Measurements from ENCODE around the gene LCNL1.
A peak's percentile ranks its signal among the peaks of the same experiment; 100 is the strongest.

The LCNL1 gene

DNA sequence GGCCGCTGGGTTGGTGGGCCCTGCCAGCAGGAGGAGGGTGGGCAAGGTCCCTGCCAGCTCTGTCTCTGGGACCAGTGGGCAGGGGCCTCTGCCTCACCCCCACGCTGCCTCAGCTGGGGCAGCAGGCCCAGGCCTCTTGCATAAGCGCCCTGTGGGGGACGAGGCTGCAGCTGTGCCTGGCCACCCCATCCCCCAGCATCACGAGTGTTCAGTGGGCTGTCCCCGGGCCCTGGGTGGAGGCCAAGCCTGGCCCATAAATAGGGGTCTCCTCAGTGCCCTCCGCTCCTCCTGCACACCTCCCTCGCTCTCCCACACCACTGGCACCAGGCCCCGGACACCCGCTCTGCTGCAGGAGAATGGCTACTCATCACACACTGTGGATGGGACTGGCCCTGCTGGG is 5.6 kb upstream of the LCNL1 start, which contains the start of gene PTGDS:
PTGDS (plus strand) TSS at position 282 of the 400 bp plus-strand sequence; CDS start at position 357, 75 bp downstream.
- DNase-seq, result no peak

DNA sequence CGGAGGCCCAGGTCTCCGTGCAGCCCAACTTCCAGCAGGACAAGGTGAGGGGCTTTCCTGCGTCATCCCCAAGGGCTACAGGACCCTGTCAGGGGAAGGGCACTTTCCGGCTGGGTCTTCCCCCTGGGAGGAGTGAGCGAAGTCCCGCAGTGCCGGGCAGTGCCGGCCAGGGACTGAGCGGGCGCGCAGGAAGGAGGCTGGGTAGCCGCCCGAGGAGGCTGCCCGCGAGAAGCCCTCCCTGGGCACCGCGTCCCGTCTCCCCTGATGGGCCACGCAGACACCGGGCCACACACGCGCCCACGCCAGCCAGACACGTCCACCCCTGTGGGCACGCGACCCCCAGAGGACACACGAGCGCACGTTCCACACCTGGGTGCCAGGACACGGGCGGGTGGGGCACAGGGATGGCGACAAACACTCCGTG is 5.1 kb upstream of the LCNL1 start:
- DNase-seq, result no peak

DNA sequence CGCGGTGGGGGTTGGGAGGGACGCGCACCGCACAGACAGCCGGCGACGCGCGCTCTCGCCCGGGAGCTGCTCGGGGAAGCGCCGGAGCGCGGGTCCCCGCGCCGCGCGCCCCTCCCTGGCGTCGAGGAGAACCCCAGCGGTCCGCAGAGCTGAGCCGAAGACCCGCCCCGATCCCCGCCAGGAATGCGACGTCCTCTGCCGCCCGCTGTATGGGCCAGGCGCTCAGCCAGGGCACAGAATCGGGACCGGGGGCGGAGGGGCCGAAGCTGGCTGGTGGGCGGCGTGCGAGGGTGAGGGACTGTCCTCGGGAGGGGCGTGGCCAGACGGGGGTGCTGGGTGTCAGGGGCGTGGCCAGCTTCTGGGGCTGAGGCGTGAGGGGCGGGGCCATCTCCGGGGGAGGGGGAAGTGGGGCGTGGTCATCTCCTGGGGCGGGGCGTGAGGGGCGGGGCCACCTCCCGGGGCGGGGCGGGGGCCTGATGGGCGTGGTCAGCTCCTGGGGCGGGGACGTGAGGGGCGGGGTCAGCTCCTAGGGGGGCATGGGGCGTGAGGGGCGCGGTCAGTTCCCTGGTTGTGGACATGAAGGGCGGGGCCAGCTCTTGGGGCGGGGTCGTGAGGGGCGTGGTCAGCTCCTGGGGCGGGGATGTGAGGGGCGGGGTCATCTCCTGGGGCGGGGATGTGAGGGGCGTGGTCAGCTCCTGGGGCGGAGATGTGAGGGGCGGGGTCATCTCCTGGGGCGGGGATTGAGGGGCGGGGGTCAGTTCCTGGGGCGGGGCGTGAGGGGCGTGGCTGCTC is 4.5 kb upstream of the LCNL1 start:
- no peak for DNase-seq

DNA sequence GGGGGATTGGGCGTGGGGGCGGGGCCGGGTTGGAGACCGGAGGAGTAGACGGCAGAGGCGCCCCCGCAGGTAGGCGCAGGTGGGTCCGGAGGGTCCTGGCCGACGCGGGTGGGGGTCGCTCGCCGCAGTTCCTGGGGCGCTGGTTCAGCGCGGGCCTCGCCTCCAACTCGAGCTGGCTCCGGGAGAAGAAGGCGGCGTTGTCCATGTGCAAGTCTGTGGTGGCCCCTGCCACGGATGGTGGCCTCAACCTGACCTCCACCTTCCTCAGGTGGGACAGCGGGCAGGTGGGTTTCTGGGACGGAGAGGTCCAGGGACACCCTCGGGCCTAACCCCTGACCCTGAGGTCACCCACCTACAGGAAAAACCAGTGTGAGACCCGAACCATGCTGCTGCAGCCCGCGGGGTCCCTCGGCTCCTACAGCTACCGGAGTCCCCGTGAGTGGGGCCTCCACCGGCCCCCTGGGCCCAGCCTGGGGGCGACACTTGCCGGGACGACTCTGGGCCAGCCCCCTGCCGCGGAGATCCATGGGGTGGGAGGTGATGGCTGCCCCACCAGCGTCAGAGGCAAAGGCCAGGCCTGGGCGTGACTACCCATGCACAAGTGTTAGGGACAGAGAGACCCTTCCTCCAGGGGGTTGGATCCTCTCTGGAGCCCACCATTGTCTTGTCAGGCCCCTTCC is 3.8 kb upstream of the LCNL1 start:
- no peak for DNase-seq

DNA sequence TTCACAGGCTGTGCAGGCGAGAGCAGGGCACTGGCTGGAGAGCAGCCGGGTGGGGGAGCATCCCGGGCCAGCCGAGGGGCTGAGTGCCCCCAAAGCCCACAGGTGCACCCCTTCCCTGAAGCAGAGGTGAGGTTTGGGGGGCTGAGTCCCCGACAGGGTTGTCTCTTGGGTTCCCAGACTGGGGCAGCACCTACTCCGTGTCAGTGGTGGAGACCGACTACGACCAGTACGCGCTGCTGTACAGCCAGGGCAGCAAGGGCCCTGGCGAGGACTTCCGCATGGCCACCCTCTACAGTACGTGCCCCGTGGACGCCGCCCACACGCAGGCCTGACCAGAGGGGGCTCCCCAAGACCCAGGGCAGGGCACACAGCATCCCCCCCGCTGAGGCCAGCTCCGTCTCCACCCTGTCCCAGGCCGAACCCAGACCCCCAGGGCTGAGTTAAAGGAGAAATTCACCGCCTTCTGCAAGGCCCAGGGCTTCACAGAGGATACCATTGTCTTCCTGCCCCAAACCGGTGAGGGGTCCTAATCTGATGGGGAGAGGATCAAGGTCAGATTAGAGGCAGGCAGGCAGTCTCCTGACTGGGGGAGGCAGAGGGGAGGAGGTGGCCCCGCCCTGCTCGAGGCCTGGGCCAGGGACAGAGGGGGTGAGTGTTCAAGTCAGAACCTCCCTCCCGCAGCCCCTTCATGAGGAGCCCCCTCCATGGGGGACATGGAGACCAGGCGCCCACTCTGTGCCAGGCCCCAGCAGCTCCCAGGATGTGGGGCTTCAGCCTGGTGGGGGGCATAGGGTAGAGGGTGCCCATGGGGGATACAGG is 2.8 kb upstream of the LCNL1 start:
- DNase-seq, result no peak

DNA sequence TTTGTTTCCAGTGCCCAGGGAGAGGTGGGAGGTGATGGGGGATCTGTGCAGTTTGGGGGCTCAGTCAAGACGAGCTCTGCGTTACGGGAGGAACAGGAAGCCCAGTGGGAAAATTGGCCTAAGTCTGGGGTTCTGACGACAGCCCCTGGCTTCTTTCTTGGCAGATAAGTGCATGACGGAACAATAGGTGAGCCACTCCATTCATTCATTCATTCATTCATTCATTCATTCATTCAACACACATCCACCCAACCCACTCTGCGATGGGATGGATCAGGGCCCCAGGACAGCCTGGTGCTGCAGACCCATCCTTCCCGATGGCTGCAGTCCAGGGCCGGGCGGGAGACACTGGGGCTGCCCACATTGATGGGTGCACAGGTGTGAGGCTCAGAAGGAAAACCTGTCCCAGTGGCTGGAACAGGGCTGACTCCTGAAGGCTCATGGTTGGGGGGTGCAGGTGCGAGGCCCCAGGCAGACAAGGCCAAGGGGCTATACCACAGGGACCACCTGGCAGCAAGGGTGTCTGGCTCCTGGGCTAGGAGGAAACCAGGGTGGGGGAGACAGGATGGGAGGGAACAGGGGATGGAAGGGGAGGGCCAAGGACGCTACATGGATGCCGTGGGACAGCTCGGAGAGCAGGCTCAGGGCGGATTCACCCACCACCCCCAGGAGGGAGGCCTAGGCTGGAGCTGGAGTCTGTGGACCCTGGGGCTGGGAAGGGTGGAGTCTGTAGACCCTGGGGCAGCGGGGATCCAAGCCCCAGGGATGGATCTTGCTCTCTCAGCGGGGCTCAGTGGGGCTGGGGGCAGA is 1.9 kb upstream of the LCNL1 start:
- no peak for DNase-seq

DNA sequence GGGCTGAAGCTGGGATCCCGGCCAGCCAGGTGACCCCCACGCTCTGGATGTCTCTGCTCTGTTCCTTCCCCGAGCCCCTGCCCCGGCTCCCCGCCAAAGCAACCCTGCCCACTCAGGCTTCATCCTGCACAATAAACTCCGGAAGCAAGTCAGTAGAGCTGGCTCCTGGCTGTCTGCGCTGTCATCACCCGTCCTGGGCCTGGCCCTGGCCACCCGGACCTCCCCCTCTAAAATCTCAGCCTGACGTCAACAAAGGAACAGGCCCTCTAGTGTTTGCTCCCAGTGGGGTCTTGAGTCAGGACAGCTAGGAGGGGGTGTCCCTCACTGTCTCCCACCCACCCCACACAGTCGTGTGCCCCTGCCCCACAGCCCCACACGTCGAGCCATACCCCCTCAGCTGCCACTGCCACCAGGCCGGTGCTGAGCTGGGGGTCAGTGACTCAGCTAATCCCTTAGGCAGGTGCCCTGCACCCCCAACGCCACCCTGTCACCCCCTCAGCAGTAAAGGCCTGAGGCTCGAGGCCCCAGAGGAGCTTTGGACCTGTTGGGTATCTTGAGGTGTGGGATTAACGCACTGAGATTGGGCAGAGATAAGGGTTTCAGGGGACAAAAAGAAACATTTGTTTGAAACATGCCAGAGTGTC is 1.1 kb upstream of the LCNL1 start:
- DNase-seq, result no peak

DNA sequence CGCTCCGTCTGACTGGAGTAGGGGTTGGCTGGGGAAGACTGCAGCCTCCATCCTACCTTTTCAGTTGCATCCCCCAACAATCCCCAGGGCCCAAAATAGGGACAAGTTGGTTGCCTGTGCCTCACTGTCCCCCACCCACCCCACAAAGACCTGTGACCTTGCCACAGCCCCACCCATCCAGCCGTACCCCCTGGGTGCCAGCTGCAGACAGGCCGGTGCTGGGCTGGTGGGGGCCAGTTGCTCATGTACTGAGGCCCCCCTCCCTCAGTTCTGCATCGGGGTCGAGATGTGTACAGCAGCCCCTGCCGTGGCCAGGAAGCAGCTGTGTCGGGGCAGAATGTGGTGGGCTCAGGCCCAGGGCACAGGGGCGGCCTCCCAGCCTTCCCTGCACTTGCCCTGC is 374 bp downstream of the LCNL1 start:
- DNase-seq, result no peak

DNA sequence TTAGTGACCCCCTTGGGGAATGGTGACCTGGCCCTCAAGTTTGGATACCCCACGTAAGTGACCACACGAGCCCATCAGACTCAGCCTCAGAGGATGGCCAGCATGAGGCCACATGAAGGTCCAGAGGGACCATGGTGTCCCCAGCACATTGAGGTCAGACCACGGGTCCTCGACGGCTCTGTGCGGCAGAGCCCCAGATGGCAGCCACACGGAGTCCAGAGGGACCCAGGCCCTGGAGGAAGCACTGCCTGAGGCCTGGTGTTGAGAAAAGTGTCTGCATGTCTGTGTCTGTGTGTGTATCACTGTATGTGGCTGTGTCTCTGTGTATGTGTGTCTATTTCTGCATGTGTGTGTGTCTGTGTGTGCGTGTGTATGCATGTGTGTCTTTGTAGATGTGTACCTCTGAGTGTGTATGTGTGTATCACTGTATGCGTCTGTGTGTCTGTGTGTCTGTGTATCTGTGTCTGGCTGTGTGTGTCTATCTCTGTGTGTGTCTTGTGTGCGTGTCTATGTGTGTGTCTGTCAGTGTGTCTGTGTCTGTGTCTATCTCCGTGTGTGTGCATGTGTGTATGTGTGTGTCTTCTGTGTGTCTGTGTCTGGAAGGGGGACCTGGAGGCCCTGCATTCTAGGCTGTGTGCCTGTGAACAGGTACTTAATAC is 992 bp downstream of the LCNL1 start:
- no peak for DNase-seq

DNA sequence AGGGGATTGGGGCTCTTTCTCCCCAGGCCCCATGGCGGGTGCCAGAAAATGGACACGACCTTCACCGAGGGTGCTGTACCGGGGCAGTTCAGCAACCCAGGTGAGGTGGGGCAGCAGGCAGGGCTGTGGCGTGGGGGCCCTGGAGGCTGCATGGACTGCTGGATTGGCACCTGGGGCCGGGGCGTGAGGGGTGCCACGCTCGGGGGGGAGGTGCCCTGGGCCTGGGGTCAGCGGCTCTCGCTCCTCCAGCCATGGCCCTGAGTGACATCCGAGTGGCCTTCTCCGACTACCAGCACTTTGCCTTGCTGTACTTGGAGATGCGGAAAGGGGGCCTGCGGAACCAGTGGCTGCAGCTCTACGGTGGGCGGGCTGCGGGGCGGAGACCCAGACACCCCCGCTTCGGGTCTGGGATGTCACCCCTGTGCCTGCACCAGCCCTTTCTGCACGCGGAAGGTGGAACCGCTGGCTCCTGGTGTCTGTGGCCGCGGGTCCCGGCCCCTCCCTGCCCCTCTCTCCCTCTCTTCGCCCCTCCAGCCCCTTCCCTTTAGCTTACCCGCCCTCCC is 1.8 kb downstream of the LCNL1 start:
- DNase-seq, result no peak

DNA sequence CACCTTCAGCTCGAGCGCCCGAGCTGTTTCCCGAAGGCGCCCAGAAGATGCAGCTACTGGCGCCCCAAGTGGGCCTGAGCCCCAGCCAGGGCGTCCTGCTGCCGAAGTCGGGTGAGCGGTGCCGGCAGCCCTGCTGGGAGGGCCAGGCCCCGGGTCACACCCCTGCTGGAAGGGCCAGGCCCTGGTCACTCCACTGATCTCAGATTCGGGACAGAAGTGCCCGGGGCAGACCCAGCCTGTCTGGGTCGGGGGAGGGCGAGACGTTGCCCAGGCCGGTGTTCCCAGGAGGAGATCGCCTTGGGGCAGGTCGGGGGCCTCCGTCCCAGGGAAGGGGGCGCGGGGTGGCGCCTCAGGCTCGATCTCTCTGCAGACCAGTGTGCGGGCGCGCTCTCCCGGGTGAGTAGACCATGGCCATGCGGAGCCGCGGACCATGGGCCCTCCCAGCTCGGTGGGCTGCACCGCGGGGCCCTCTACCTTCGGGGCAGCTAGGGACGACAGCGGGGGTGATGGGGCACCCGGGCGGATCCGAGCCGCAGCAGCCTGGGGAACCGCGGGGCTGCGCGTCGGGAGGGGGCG is 2.3 kb downstream of the LCNL1 start:
- no peak for DNase-seq

DNA sequence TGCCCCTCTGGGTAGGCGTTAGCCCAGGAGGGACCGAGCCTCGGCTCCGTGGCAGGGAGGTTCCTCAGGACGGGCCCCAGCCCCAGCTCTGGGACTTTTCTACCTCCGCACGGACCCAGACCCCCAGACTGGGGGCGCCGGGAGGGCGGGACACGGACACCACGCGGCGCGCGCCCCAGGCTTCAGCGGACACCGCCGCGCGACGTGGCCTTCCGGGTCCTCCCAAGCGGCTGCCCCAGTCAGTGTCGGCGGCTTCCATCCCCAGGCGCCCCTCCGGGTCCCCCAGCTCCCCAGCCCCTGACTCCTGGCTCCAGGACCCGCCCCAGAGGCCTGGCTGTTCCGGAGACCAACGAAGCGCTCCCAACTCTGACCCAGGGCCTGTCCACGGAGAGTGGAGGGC is 3.1 kb downstream of the LCNL1 start:
- no peak for DNase-seq

DNA sequence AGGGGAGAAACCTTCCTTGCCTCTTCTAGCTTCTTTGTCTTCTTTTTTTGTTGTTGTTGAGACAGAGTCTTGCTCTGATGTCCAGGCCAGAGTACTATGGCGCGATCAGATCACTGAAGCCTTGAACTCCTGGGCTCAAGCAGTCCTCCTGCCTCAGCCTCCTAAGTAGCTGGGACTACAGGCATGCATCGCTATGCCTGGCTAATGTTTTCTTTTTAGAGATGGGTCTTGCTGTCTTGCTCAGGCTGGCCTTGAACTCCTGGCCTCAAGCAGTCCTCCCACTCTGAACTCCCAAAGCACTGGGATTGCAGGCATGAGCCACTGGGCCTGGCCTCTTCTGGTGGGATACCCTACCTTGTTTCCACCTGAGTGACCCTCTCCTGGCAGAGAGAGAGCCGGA is 6.1 kb downstream of the LCNL1 start:
- no peak for DNase-seq

DNA sequence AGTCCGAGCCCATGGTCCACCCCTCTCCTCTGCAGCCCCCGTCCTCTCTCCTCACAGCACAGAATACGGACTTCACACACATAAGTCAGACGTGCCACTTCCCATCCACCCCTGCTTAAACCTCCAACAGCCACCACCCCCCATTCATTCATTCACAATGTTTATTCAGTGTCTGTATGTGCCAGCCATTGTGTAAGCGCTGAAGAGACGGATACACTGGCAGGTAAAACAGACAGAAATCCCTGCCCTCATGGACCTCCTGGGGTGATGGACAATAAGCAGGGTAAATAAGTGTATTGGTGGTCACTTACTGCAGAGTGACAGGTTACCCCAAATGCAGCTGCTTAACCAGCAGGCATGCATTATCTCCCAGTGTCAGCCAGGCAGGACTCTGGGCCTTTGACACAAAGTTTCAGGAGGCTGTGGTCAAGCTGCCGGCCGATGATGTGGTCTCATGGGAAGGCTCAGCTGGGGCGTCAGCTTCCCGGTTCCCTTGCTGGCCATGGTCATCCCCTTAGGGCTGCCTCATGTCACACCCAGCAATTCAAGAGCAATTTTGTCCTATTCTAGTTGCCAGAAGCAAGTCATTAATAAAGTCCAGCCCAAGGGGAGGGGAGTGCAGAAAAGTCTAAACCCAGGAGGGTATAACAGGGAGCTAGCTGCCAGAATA is 7.6 kb downstream of the LCNL1 start:
- no peak for DNase-seq

DNA sequence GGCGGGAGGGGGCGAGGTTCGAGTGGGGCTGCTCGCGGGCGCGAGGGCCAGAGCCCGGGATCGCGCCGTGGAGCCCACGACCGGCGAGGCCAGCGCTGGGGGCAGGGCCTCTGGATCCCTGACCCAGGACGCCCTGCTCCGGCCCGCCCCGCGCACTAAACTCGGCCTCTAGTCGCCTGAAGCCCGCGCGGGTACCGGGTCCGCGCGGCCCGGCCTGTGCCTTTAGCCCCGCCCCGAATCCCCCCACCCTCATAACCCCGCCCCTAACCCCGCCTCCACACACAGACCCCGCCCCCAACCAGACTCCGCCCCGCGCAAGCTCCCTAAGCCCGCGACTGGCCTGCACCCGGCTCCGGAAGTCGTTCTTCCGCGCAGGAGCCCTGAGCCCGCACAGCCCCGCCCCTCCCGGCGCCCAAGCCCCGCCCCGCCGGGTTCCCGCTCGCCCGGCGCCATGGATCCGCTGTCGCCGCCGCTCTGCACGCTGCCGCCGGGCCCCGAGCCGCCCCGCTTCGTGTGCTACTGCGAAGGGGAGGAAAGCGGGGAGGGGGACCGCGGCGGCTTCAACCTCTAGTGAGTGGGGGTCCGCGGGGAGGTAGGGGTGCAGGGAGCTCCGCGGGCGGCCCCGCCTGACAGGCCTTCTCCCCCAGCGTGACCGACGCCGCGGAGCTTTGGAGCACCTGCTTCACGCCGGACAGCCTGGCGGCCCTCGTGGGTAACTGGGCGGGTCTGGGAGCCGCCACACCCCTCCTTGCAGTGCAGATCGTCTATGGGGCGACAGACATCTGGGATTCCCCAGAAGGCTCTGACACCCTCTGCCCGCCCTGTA is 9.4 kb downstream of the LCNL1 start, which contains the start of gene PAXX:
PAXX (plus strand) TSS at position 430 of the 826 bp plus-strand sequence; CDS start at position 452, 22 bp downstream.
- peak; percentile 57 to 78 for DNase-seq

DNA sequence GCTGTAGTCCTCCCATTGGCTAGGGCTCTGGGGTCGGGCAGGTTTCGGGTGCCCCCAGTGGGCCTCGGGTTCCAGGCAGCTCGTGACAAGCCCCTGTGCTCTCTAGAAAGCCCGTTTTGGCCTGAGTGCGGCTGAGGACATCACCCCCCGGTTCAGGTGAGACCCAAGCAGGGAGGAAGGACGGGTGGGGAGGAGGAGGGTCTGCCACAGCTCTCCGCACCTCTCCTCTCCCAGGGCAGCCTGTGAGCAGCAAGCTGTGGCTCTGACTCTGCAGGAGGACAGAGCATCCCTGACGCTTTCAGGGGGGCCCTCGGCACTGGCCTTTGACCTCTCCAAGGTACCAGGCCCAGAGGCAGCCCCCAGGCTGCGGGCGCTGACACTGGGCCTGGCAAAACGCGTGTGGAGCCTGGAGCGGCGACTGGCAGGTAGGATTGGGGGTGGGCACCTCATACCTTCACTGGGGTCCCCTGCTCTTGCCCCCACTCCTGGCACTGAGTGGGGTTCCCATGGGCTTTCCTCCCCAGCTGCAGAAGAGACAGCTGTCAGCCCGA is 10.1 kb downstream of the LCNL1 start:
- DNase-seq, result no peak

DNA sequence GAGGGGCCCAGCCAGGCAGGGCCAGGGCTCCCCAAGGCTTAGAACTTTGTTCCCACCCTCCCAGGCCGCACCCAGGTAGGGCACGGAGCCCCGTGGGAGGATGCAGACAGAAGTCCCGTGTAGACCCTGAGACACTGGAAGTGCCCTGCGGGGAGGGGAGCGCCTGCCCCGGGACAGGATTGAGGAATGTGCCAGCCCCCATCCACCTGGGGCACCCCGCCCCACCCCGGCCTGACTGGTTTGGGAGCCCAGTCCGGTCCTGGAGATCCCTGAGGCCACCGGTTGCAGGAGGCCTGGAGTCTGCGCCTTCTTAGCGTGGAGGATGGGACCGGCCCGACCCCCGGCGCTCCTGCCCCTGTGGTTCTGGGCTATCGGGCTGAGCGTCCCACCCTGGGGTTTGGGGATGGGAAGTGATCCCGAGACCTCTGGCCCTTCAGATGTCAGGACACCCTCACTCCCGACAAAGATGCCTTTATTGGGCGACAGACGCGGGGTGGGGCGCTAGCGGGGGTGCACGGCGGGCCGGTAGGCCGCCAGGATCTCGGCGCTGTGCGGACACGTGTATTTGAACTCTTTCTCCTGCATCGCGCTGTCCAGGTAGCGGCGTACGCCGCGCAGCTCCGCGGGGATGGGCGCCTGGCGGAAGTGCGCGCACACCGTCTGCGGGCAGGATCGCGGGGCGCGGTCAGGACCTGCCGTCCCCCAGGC is 11.5 kb downstream of the LCNL1 start:
- DNase-seq, result no peak

DNA sequence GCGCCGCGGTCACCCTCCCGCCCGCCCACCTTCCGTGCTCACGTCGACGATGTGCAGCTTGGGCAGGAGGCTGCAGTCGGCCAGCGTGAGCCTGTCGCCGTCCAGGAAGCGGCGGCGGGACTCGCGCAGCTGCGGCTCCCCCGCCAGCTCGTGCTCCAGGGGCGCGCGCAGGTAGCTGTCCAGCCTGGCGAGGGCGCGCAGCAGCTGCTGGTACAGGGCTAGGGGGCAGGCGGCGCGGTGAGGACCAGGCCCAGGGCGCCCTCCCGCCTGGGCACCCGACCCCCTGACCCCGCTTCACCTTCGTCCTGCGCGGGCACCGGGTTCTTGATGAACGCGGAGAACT is 12.1 kb downstream of the LCNL1 start:
- DNase-seq, result no peak

All from AML-193 (cell line).